GM21447 (cell line): ENCODE measurements around the gene HERPUD2.
"Not testable (repeated sequence)": the region's sequence is repeated elsewhere in the genome, so short reads cannot be mapped to it uniquely, and the experiment has no call there.

Source experiments
- ATAC-seq: cut with Tn5 transposase; IDR thresholded peaks from one replicate; pipeline ENCODE4 v1.9.1; 2021; ENCODE audit not compliant: unreplicated experiment

The HERPUD2 gene

GRCh38 chr7:35681231-35682029, 13.5 kb downstream of the HERPUD2 start:
- ATAC-seq, result peak; percentile 77

GRCh38 chr7:35680403-35681013, 14.4 kb downstream of the HERPUD2 start:
- no peak for ATAC-seq

DNA sequence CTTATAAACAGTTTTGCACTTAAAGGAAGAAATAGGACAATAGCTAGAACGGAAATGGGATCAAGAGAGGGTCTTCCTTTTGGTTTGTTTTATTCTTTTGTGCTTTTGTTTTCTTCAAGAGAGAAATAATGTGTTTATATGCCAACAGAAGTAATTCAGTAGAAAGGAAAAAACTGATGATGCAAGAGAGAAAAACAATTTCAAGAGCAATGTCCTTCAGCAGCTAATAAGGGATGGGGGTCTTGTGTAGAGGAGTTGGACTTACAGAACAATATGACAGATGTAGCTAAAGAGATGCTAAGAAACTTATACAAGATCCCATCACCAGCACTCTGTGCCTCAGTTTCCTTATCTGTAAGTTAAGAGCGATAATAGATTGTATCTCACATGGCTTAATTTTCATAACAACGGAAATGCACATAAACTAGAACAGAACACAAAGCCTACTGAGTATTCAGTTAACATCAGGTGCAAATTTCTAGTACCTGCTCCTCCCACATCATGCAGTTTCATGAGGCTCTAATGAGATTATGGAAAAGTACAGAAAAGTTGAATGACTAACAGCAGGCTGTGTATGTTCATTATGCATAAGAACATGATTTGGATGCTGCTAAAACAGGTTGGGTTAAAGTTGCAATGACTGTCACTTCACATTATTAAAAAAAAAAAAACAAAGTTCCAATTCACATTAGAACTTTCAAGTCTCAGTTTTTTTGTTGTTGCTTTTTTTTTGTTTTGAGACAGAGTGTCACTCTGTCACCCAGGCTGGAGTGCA, 17.2 kb downstream of the HERPUD2 start:
- ATAC-seq, result no peak

DNA sequence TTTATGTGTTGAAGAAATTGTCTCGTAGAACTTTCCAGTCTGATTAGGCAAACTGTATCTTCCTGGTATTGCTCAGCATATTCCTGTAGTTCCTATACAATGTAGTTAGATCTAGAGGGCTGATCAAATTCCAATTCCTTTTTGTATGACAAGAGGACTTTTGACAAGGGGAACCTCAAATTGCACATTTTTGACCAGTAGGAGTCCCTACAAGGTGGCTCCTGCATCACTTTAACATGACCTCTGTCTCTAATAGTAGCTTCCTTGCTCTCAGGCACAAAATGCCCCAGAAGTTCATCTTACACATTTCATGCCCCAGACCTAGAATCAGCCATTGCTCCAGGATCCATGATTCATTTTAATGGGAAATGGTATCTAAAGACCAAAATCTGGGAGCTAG, 18.7 kb downstream of the HERPUD2 start:
- ATAC-seq, result no peak

- no peak for ATAC-seq
These were observed 23.9 kb downstream of the HERPUD2 start for GRCh38 chr7:35670856-35671569.

- ATAC-seq, result not testable (repeated sequence)
These were observed 34.5 kb downstream of the HERPUD2 start for GRCh38 chr7:35660411-35660810.

DNA sequence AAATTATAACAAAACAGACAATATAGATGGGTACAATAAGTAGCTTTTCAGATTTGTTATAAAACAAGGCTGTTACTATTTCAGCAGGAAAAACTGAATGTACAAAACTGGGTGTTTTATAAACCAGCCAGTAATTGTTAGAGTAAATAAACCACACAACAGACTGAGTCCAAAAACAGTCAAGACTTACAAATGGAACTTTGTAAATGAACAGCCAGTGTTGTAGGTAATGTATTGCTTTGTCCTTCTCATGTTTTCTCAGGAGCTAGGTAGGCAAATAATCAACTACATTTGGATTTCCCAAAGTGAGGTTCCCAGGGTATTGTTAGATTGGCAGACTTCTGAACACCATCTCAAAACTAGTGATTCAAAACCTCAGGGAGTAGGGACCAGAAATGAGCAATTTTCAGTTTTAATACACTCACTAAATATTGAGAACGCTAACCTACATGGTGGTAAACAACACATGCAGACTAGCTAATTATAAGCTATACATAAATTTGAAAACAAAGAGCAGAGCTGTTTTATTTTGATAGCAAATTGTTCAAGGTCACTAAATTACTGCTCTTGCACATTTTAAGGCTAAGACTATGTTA, 36.2 kb downstream of the HERPUD2 start:
- peak; percentile 81 for ATAC-seq

- no peak for ATAC-seq
These were observed 37.8 kb downstream of the HERPUD2 start for GRCh38 chr7:35657125-35657524.

GRCh38 chr7:35654558-35654957, 40.4 kb downstream of the HERPUD2 start:
- ATAC-seq, result not testable (repeated sequence)

DNA sequence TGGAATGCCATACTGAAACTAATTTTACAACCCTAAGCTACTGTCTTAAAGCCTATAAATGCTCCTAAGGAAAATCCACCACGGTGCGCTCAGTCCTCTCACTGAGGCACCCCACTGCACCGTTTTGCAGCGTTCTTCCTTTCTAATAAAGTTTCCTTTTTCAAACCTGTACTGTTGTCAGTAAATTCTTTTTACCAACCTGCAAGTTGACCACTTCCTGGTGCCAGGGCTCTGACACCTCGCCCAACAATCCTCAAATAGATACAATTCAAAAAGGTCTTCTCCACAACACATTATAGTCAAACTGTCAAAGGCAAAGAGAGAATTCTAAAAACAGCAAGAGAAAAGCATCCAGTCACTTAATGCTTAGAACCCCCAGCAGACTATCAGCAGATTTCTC, 42.8 kb downstream of the HERPUD2 start:
- ATAC-seq, result no peak

DNA sequence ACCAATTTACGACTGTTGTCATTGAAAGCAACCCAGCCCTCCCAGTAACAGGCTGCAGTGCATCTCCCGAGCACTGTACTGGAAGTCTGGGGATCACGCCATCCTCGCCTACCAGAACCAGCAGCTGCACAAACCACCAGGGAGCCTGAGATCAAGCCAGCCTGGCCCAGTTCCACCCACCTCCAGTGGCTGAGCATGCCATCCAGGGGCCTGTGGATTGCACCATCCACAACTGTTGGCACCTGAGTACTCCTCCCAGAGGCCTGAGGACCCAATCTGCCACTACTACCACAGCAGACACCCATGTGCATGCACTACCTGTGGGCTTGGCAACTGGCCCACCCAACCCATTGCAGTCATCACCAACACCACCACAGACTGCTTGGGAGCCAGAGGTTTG, 44.2 kb downstream of the HERPUD2 start:
- ATAC-seq, result no peak

DNA sequence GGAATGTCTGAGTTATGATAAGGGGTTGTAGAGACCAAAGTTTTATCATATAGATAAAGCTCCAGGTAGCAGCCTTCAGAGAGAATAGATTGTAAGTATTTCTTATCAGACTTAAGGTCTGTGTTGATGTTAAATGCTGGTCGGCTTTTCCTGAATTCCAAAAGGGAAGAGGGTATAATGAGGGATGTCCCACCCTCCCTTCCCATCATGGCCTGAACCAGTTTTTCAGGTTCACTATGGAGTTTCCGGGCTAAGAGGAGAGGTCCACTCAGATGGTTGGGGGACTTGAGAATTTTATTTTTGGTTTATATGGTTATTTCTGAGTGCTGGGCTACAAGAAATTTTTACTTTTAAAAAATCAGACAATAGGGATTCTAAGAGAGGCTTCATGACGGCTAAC, 45.2 kb downstream of the HERPUD2 start:
- no peak for ATAC-seq

- no peak for ATAC-seq
These were observed 46.6 kb downstream of the HERPUD2 start for GRCh38 chr7:35648367-35648766.

- peak; percentile 45 for ATAC-seq
These were observed 47.8 kb downstream of the HERPUD2 start for GRCh38 chr7:35647171-35647574.

DNA sequence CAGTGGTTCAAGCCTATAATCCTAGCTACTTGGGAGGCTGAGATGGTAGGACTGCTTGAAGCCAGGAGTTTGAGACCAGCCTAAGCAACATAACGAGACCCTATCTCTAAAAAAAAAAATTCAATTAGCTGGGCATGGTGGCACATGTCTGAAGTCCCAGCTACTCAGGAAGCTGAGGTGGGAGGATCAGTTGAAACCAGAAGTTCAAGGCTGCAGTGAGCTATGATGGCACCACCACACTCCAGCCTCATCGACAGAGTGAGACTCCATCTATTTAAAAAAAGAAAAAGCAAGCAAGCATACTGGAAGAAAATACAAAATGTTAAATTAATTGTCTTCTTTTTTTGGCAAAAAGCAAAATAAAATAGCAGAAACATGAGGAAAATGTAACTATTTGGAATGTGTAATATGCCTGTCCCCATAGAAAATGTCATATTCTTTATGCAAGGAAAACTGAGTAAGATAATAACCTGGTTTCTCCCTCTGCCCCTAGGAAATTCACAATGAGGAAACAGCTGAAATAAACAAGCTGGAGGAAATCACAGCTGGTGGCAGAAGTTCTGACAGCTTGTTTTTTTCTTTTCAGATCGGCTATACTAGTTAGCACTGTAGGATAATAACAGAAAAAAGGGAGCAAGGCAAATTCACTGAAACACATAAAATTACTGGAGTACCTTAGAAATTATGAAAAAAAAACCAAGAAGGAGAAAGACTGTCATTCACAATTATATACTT, 48.5 kb downstream of the HERPUD2 start:
- ATAC-seq, result no peak

DNA sequence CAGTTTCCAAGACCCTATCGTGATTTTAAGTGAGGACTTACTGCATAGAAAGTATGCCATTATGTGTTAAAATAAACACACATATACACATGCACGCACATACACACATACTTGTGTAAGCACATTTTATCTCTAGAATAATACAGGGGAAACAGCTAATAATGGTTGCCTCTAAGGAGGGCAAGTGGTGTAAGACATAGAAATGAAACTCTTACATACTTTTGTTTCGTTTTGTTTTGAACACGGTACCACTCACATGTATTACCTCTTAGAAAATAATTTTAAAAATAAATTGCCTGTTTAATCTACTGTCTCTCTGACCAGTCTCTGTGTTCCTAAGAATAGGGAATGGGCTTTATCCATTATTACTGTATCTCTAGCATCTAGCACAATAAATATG, 49.2 kb downstream of the HERPUD2 start:
- ATAC-seq, result no peak

GRCh38 chr7:35630024-35630972, 64.6 kb downstream of the HERPUD2 start:
- no peak for ATAC-seq

DNA sequence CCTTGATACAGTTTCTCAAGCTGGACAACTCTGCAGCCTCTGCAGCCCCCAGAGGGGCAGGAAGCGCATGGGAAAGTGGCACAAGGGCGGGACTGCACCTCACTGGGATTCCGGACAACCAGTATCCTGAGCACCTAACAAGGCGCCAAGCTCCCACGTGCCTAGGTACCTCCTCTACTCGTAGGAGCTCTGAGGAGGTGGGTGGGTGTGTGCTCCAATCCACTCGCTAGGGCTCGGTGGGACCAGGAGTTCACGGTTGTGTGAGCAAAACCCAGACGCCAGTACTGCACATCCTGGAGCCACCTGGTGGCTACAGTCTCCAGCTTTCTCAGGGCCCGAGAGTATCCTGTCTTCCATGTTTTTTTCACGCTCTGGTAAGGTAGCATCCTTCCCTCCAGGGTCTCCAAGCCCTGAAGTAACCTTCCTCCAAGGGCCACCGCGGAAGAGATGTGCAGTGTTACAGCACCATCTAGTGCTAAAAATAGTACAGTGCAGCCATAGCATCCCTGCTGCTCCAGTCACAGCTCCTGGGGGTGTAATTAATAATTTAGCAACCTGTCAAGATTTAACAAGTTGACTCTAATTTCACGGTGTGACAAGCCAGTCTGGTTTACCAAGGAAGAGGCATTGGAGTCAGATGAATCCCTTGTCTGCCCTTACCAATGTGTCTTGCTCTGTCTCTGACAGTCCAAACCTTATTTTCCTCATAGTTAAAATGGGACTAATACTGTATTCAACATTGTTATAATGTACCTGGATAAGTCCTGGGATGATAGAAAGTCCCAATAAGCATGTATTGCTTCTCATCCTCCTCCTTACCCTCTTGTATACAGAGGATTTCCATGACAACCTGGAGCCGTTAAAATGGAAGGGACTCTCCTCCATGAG, 70.4 kb downstream of the HERPUD2 start:
- ATAC-seq, result peak; percentile 91
